IPS-18c (cell line): ENCODE results near the gene CD44.

Source experiments
- H3K4me3 ChIP-seq: 2 replicates; pipeline ENCODE4 v1.7.0; 2013; ENCODE audit warnings: low read depth, mild to moderate bottlenecking, low read length, moderate library complexity; ENCODE audit not compliant: insufficient read depth
- H3K9me3 ChIP-seq: one replicate; pipeline ENCODE4 v1.6.1; 2013; ENCODE audit warnings: mild to moderate bottlenecking, low read length, moderate library complexity; ENCODE audit not compliant: control insufficient read depth, insufficient read depth

Gene CD44

DNA sequence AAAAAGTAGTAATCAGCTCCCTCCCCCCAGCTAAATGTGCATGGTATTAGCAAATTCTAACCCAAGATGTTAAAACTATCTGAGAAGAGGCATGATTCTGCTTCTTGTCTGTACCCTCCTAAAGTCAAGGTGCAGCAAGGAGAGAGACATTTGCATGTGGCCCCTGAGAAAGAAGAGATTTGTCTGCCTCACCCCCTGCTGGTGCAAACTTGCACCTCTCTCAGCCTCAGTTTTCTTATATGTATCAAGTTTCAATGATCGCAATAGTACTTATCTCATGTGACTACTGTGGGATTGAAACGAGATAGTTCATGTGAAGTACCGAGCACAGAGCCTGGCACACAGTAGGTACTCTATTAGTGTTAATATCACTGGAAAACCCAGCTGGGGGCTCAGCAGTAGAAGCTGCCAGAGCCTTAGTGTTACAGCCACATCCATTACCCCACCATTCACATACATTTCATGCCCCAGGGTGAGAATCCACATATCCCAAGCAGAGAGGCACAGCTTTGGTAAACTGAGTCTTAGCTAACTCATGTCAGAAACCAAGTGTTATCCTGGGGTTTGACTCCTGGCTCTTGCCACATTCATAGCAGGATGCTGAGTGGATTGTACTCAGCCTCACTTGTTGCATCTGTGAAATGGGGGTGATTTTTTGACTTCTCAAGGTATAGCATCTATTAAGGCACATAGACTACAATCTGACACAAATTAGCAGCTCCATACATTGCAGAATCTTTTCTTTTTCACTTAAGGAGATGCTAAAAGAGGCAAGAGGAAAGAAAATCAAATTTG lies 24.9 kb downstream of the CD44 start:
- H3K4me3 ChIP-seq = no peak overlapping the region
- H3K9me3 ChIP-seq = no peaks in the 10 kb centered on the region

DNA sequence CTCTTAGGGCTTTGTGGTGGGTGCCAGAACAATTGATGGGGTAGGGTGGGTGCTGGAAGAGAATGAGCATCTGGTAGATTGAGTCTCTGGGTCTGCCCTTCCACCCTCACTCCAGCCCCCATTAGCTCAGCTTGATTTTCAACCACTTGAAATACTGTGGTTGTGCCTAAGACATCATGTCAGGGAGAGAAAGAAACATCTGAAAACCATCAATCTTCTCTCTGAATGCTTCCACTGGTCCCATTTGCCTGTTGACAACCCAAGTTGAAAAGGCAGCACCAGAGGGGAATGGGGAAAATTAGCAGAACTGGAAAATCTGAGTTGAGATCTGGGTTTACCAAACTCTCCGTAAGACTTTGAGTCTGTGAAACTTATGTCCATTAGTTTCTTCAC lies 26.1 kb downstream of the CD44 start:
- no peak overlapping the region for H3K4me3 ChIP-seq
- H3K9me3 ChIP-seq = no peaks in the 10 kb centered on the region

DNA sequence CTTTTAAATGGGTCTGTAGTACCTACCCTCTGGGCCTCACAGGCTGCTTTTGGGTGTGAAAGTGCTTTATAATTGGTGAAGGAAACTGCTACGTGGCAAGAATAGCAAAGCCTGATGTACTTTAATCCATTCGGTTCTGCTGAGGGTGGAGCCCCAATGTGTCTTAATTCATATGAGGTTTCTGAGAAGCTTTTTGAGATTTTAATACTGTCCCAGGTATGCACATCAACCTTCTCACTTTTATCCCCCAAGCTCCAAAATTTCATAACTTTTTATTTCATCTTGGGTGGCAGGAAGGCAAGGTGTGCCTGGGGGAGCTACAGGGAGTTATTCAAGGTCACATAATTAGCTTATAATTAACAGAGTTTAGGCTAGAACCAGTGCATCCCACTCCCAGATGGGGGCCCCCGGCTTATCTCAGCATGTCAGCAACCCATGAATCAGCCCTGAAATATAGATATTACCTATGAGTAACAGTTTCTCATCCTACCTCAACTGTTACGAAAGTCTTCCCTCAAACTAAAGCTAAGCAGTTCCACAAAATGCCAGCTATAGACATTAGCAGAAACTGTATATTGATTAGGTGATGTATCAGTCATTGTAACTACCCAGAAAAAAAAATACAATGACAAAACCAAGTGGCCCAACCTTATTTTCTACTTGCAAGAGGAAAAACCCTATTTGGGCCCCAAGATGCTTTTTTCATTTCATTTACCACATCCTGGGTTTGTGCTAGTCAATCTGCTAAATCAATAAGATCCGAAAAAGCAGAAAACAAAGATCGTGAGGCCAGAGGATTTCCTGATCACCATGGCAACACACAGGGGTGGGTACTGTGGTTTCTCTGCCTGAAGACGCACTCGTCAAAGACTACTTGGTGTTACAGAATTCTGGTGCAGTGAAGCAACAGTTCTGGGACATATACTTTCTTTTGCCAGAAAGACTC lies 26.7 kb downstream of the CD44 start:
- no peak overlapping the region for H3K4me3 ChIP-seq
- H3K9me3 ChIP-seq = no peaks in the 10 kb centered on the region

DNA sequence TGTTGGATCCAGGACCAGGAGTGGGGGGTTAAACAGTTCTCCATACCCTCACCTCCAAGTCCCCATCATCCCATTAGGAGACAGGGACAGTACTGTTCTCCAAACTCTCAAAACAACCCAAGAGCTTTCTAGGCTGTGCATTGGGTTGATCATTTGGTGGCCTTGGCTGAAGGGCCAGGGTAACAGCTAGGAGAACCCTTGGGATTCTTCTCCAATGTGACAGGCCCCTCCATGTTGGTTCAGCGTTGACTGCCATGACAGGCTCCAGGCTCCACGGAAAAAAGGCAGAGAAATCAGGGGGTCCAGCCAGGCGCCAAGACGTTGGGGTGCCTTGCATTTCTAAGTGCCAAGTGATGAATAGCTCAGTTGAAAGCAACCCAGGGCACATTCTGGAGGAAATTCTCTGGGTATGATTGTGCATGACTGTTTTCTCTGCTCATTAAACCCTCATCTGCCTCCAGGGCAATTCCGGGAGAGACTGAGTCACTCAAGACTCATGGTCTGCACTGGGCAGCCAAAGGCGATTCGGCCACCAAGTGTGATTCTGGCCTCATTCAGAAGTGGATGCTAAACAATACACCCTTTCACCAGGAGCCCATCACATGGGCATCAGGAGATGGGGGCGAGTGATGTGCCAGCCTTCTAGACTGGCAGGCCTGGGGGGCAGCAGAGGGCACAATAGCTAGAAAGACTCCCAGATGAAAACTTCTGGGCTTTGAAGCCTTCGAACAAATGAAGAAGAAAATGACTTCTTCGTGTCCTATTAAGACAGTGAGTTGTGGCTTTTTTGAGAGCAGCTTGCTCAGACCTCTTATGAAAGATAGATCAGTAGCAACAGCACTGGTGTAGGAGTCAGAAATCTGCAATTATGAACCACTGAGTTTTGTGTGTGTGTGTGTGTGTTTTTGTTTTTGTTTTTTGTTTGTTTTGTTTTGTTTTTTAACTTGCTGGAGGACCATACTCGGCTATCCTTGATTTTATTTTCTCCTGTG lies 27.7 kb downstream of the CD44 start:
- no peaks in the 10 kb centered on the region for H3K9me3 ChIP-seq
- no peak overlapping the region for H3K4me3 ChIP-seq

DNA sequence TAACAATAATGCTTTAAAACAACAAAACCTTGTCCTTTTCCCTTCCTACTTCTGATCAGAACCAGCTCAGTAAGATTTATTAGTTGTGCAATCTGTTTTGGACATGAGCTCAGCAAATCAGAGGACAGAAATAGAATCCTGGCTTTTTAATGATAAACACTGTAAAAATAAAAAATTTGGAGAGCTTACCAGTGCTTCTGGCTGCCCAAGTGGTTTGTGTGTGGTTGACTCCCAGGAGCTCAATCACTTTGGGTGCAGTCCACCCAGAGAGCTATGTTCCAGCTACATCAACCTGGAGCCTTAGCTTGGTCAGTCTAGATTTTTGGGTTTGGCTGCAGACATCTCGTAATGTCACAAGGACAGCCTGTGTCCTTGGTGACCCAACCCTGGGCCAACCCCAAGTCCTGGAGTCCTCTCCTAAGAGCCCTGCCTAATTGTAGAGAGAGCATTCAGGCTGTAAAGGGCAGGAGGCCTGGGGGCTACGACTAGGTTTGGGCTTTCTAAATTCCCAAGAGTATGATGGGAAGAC lies 28.5 kb downstream of the CD44 start:
- H3K4me3 ChIP-seq = no peak overlapping the region

DNA sequence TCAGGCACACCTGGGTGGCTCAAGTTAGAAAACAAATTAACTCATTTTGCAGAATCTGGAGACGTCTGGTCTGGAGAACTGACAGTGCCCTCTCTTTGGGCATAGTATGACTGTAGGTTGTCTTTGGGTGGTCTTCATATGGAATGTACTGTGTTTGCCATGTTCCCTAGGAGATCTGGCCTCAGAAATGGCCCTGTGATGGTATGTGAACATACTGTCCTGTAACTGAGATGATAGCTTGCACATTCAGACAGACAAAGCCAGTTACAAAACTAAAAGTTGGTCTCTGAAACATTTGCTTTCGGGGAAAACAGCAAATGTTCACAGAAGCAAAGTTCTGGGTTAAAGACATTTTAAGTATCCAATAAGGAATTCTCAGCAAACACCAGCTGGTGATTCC lies 29.7 kb downstream of the CD44 start:
- Histone ChIP-seq H3K9me3 (no peaks in the 10 kb centered on the region), H3K4me3 (no peak overlapping the region)

More for the DNA sequence above, 28.5 kb downstream of the CD44 start:
- H3K9me3 ChIP-seq = no peaks in the 10 kb centered on the region

DNA sequence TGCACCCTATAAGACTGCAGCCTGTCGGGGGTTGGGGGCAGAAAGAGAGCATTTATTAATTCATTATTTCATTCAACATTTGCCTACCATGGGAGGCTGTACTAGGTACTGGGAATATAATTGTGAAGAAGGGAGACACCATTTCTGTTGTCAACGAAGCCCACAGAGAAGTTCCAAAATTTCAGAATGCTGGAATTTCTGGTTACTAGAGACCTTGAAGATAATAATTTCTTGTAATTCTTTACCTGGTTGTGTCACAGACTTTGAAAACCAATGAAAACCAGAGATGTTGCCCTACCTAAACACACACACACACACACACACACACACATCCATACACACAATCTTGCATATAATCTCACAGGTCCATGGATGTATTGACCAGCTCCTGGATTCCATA lies 30.1 kb downstream of the CD44 start:
- Histone ChIP-seq H3K9me3 (no peaks in the 10 kb centered on the region), H3K4me3 (no peak overlapping the region)

DNA sequence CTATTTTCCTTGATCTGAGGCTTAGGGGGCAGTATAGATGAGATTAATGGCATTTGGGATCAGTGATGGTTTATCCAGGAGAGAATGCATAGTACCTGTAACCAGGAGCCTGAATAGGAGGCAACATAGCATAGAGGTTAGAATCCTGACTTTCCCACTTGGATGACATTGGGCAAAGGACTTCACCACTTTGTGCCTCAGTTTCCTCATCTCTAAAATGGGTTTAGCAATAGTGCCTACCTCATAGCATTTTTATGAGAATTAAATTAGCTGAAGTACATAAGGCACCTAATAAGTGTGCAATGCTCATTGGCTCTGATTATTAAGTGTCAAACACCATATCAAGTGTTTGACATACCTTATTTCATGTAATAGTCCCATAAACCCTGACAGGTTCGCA lies 30.8 kb downstream of the CD44 start:
- H3K4me3 ChIP-seq = no peak overlapping the region
- H3K9me3 ChIP-seq = no peaks in the 10 kb centered on the region

DNA sequence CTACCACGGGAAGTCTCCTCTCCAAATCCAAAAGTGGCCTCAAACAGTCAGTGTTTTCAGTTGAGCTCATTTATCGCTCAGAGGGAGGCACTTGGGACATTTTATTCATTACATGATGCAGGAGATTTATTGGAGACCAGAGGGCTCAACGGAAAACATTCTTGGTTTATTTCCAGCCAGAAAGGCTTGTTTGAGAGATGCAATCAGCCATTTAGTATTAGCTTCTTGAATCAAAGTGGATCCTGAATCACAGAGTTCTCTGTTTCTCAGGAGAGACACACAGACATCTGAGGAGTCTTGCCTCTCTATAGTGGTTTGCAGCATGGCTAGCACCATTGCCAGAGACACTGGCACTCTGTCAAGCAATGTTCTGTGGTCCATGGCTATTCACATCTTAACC lies 31.5 kb downstream of the CD44 start:
- Histone ChIP-seq H3K9me3 (no peaks in the 10 kb centered on the region), H3K4me3 (no peak overlapping the region)

DNA sequence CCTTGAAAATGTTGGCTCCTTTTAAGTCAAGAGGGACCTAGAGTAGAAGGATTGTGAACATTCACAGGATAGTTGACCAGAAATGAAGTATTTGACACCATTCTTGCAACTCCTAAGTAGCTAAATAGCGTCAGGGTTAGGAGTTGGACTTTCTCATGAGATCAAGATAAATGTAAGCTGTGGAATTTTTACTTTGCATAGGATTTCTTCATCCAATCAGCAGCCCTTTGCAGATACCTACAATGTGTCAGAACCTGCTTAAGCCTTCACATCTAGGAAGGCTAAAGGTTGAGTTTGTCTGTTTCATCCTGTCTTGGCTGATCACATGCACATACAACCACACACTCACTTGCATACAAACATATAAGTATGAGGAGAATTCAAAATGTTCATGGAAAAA lies 32.3 kb downstream of the CD44 start:
- Histone ChIP-seq H3K9me3 (no peaks in the 10 kb centered on the region), H3K4me3 (no peak overlapping the region)

DNA sequence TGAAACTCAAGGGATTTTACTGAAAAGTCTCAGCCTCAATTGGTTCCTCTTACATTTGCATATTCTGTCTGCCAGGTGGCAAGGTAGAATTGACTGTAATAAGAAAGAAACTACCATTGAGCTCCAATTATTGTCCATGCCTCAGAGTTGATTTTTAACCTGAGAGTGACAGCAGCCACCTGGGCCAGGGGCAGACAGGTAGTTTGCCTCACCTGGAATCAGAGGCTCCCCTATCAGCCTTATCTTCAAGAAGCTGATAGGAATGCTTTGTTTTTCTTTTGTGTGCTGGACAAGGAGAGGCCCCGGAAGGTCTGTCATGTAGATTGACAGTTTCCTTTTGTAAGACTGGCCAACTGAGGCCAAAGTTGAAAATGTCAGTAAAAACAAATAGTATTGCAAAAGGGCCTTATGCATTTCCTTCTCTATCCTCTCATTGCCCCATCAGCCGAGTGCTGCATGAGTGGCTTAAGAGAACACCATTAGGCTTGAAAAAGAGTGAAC lies 34.1 kb downstream of the CD44 start:
- no peak overlapping the region for H3K4me3 ChIP-seq
- H3K9me3 ChIP-seq = peaks cover 2% of the 10 kb centered on the region

DNA sequence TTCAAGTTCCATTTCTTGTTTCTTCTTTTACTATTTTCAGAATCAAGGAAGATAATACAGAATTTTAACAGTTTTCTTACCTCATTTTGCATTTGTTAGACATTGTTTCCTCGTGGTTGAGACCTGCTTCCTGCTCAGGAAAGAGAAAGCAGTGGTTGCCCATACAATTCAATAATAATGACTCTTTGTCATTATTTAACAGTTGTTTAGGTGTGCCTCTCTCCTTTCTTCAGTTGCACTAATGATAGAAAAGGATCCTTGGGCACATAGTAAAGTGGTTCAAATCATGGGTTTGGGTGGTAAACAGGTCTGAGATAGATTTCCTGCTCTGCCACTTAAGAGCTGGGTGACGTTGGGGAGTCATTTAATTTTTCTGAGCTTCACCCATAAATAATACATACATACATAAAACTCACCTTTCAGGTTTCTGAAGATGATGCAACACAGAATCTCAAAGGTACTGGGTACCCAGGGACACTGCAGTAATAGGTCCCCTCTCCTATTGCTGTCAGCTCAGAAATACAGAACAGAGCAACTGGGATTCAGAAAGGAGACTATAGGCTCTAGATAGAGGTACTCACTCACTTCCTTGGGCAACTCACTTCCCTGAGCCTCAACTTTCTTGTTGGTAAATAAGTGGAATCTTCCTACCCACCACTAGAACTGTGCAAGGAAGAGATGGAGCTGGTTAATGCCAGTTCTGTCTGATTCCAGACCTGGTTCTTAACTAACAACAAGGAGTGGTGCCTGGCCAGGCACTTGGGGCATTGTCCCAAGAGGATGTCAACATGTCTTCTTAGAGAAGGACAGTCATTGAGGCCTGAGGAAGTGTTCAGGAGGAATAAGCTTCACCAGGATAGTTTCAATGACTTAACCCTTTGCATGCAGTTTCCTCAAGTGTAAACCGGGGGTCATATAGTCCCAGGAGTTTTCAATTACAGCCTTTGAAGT lies 34.9 kb downstream of the CD44 start:
- Histone ChIP-seq H3K4me3 (no peak overlapping the region), H3K9me3 (peaks cover 2% of the 10 kb centered on the region)

DNA sequence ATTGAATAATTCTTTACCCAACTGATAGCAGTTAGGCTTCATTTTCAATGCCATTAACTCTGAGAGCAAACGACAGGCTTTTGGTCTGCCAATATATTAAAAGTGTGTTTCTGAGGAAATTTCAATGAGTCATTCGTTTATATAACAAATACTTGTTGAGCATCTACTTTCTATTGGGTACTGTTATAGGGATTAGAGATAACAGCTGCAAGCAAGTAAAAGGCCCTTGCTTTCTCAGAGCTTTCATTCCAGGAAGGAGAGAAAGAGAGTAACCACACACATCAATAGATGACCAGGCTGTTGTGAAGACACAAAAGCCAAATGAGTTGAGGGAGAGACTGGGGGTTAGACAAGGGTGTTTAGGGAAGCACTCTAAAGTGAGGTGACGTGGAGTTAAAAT lies 35.7 kb downstream of the CD44 start:
- H3K4me3 ChIP-seq = no peak overlapping the region
- peaks cover 2% of the 10 kb centered on the region for H3K9me3 ChIP-seq

DNA sequence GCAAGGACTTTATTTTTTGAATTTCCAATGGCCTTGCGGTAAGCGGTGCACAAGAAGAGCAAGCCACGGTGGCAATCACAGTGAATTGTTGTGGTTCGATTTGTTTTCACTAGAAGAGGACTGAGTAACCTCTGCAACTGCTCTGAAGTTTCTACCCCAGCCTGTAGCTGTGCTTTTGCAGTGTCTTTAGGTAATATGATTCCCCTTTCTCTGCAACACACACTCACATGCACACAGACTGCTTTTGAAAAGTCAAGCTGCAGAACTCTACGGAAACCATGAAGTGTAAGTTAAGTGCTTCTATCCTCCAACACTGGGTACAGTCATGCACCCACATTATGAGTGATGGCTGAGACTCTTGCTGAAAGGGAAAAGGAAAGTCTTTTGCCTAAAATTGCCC lies 38.4 kb downstream of the CD44 start:
- H3K4me3 ChIP-seq = no peak overlapping the region
- H3K9me3 ChIP-seq = peaks cover 2% of the 10 kb centered on the region

DNA sequence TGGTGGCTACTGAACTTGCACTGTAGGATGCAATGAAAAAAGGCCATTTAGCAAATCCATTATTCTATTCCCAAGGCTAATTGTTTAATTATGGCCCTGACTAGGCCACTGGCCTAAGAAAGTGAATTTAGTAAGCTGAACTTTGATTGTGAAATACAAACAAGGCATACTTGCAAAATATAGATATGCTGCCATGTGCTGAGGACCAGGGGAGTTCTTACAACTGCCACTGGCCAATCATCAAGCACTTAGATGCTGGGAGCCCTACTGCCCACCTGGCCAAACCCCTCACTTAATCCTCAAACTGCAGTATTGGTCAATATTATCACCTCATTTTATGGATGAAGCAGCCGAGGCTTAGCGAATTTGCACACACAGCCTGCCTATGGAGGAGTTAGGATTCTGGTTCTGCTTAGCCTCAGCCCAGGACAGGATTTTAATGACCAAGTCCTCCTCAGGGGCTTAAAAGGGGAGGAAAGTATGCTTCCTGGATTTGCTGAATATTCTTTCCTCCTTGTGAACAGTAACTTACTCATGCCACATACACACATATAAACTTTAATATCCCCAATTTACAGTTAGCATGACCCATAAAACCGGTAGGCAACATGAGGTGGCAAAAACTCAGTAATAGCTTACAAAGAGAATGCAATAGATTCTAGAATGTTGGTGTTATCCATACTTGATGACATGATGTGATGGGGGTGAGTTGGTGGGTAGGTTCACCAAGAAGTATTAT lies 39.3 kb downstream of the CD44 start:
- H3K4me3 ChIP-seq = no peak overlapping the region
- H3K9me3 ChIP-seq = peaks cover 2% of the 10 kb centered on the region
